Fibroblast of pulmonary artery (primary cell): ENCODE measurements around the gene KIAA1755.

Source experiments
- DNase-seq: peaks from one replicate; pipeline ENCODE4 v3.0.0-alpha.2; 2010; ENCODE audit warnings: low read depth
- H3K4me3 ChIP-seq: replicated peaks from 2 replicates; pipeline ENCODE4 v1.5.1; 2011; ENCODE audit warnings: low read depth, mild to moderate bottlenecking, control low read depth, low read length, moderate library complexity
- CTCF ChIP-seq: IDR thresholded peaks from 2 replicates; pipeline ENCODE4 v1.5.1; 2011; ENCODE audit warnings: mild to moderate bottlenecking, control low read depth, low read length, inconsistent platforms; ENCODE audit errors: missing control alignments

KIAA1755 gene

GRCh38 chr20:38218566-38218885, 42.0 kb downstream of the KIAA1755 start:
- H3K4me3 ChIP-seq: no peak overlapping the region
- no peak for TF ChIP-seq CTCF
- no peak for DNase-seq

GRCh38 chr20:38217791-38218565, 42.6 kb downstream of the KIAA1755 start:
- no peak overlapping the region for H3K4me3 ChIP-seq
- no peak for TF ChIP-seq CTCF
- DNase-seq: peak; percentile 85

GRCh38 chr20:38216746-38217595, 43.6 kb downstream of the KIAA1755 start:
- H3K4me3 ChIP-seq: no peak overlapping the region
- TF ChIP-seq CTCF: no peak
- no peak for DNase-seq

- DNase-seq: no peak
- H3K4me3 ChIP-seq: no peak overlapping the region
- TF ChIP-seq CTCF: no peak
Observed at GRCh38 chr20:38216201-38216600, 44.3 kb downstream of the KIAA1755 start.

GRCh38 chr20:38215194-38216182, 45.0 kb downstream of the KIAA1755 start:
- no peak overlapping the region for H3K4me3 ChIP-seq
- no peak for TF ChIP-seq CTCF
- DNase-seq: no peak
